ENCODE measurements around the gene RHBDD3.

The RHBDD3 gene

DNA sequence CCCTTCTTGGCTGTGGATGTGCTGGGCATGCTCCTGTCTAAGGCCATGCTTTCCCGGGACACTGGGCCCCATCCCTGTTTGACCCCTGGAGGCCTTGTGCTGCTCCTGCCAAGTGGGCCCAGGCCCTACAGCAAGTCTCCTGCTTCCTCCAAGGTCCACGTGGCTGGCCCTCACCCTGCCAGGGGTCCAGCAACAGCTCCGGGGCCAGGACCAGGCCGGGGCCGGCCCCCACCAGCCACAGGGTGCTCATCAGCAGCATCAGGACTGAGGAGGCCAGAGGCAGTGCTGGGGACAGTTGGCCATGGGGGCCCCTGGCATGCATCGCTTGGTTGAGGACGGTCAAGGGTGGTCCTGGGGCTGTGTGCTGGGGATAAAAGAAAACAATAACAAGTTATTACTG lies 2.5 kb downstream of the RHBDD3 start:
- 0 out of 2 replicates have a peak, but pooled peaks cover 8% of the 10 kb centered on the region for H3F3A ChIP-seq (ENCODE audit: insufficient read depth, low read length)
- no peaks in the 10 kb centered on the region for H3K9me3 ChIP-seq (replicated peaks; ENCODE audit: insufficient read depth, low read length)
- H3K4me2 ChIP-seq (ENCODE audit: low read depth, low read length): no peak overlapping the region
- H3K4me3 ChIP-seq (ENCODE audit: low read length): no peak overlapping the region
- H3K27me3 ChIP-seq (replicated peaks; ENCODE audit: insufficient read depth, low read length): no peaks in the 10 kb centered on the region
- no peak overlapping the region for H3K9ac ChIP-seq (ENCODE audit: low read length)
- H4K20me1 ChIP-seq (ENCODE audit: insufficient read depth, low read length): peaks cover 13% of the 10 kb centered on the region
- no peak overlapping the region for H3K27ac ChIP-seq (ENCODE audit: low read length)
- H3K36me3 ChIP-seq (replicated peaks; ENCODE audit: insufficient read depth, low read length): no peaks in the 10 kb centered on the region; the same call in 1 of the 2 replicates
- TF ChIP-seq, protein P1, sequence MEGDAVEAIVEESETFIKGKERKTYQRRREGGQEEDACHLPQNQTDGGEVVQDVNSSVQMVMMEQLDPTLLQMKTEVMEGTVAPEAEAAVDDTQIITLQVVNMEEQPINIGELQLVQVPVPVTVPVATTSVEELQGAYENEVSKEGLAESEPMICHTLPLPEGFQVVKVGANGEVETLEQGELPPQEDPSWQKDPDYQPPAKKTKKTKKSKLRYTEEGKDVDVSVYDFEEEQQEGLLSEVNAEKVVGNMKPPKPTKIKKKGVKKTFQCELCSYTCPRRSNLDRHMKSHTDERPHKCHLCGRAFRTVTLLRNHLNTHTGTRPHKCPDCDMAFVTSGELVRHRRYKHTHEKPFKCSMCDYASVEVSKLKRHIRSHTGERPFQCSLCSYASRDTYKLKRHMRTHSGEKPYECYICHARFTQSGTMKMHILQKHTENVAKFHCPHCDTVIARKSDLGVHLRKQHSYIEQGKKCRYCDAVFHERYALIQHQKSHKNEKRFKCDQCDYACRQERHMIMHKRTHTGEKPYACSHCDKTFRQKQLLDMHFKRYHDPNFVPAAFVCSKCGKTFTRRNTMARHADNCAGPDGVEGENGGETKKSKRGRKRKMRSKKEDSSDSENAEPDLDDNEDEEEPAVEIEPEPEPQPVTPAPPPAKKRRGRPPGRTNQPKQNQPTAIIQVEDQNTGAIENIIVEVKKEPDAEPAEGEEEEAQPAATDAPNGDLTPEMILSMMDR (IDR thresholded peaks at IDR 0.05; ENCODE audit: low read length): no peak
- no peak for TF ChIP-seq EZH2 (optimal IDR thresholded peaks at IDR 0.05; ENCODE audit: low read depth, low read length)
- TF ChIP-seq EZH2phosphoT487 (IDR thresholded peaks at IDR 0.05; ENCODE audit: low read length): no peak
- peaks cover 8% of the 10 kb centered on the region for H3K4me1 ChIP-seq (ENCODE audit: low read length)
- no peak overlapping the region for H2AFZ ChIP-seq (ENCODE audit: low read length)
- DNase-seq: no peak
- H3K9me2 ChIP-seq (replicated peaks; ENCODE audit: insufficient read depth, low read length): no peaks in the 10 kb centered on the region
- peaks cover 49% of the 10 kb centered on the region for H3K79me2 ChIP-seq (ENCODE audit: low read length)

DNA sequence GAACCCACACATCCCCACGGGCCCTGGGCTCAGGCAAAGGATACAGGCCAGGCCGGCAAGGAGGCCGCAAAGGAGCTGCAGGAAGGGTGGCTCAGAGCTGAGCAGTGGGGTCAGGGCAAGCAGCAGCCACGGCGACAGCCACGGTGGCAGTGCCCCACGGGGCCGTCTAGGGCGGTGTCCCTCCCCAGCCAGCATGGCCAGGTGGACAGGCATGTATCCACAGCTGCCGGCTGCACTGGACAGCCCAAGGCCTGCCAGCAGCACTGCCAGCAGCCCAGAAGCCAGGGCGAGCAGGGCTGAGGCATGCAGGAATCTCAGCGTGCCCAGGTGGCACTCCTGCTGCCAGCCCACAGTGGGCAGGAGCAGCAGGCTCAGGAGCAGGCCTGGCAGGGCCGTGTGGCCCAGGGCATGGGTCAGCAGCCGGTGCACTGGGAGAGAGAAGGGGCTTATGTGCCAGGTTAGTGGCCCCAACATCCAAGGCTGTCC lies 3.9 kb downstream of the RHBDD3 start:
- TF ChIP-seq, protein P1 (IDR thresholded peaks at IDR 0.05; ENCODE audit: low read length): no peak
- no peak for TF ChIP-seq EZH2 (optimal IDR thresholded peaks at IDR 0.05; ENCODE audit: low read depth, low read length)
- no peak for TF ChIP-seq EZH2phosphoT487 (IDR thresholded peaks at IDR 0.05; ENCODE audit: low read length)
- H3K9me2 ChIP-seq (replicated peaks; ENCODE audit: insufficient read depth, low read length): no peaks in the 10 kb centered on the region
- H3K36me3 ChIP-seq (replicated peaks; ENCODE audit: insufficient read depth, low read length): no peaks in the 10 kb centered on the region; the same call in 1 of the 2 replicates
- H3F3A ChIP-seq (ENCODE audit: insufficient read depth, low read length): 0 out of 2 replicates have a peak, but pooled peaks cover 2% of the 10 kb centered on the region
- no peak for DNase-seq
- no peaks in the 10 kb centered on the region for H4K20me1 ChIP-seq (ENCODE audit: insufficient read depth, low read length)
- H3K4me1 ChIP-seq (ENCODE audit: low read length): peaks cover 4% of the 10 kb centered on the region
- no peaks in the 10 kb centered on the region for H3K27me3 ChIP-seq (replicated peaks; ENCODE audit: insufficient read depth, low read length)
- peaks cover 34% of the 10 kb centered on the region for H3K79me2 ChIP-seq (ENCODE audit: low read length)
- no peak overlapping the region for H3K4me2 ChIP-seq (ENCODE audit: low read depth, low read length)
- H3K9me3 ChIP-seq (replicated peaks; ENCODE audit: insufficient read depth, low read length): no peaks in the 10 kb centered on the region
- no peak overlapping the region for H3K27ac ChIP-seq (ENCODE audit: low read length)
- H3K4me3 ChIP-seq (ENCODE audit: low read length): no peak overlapping the region
- no peak overlapping the region for H2AFZ ChIP-seq (ENCODE audit: low read length)
- no peak overlapping the region for H3K9ac ChIP-seq (ENCODE audit: low read length)

DNA sequence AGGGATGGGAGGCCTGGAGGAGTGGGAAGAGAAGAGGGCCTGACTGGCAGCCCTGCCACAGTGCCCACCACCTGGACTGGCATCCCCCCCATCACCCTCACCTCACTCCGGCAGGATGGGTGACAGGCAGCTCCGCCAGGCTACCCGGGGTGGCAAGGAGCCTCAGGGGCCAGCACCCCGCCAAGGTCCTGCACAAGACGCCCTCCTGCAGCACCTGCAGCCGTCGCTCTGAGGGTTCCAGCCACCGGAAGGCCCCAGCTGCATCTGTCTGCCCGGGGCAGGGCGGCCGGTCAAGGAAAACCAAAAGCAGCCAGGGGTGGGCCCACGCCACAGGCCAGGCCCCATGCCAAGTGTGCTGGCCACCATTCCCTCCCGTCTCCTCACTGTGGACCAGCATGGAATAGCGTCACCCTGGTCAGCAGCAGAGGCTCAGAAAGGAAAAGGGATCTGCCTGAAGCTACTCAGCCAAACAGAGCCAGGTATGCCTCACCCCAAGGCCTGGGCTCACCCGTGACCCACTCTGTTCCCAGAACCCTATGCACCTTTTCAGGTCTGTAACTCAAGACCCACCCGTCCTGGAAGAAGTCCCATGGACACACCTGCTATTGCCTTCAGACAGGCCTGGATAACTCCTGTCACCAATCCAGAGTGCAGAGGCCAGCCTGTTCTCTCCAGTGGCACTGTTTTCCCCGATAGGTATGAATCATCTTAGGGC lies 7.0 kb downstream of the RHBDD3 start:
- Histone ChIP-seq H3K27me3 (replicated peaks; ENCODE audit: insufficient read depth, low read length) (no peaks in the 10 kb centered on the region), H3K9ac (ENCODE audit: low read length) (no peak overlapping the region), H3K27ac (ENCODE audit: low read length) (no peak overlapping the region), H3K36me3 (replicated peaks; ENCODE audit: insufficient read depth, low read length) (no peaks in the 10 kb centered on the region; the same call in 1 of the 2 replicates), H4K20me1 (ENCODE audit: insufficient read depth, low read length) (no peaks in the 10 kb centered on the region), H3K9me3 (replicated peaks; ENCODE audit: insufficient read depth, low read length) (no peaks in the 10 kb centered on the region), H3K4me2 (ENCODE audit: low read depth, low read length) (no peak overlapping the region), H3K4me3 (ENCODE audit: low read length) (no peak overlapping the region), H3K9me2 (replicated peaks; ENCODE audit: insufficient read depth, low read length) (no peaks in the 10 kb centered on the region), H3K4me1 (ENCODE audit: low read length) (no peaks in the 10 kb centered on the region), H2AFZ (ENCODE audit: low read length) (no peak overlapping the region), H3K79me2 (ENCODE audit: low read length) (peaks cover 4% of the 10 kb centered on the region; the same call in 1 of the 2 replicates), H3F3A (ENCODE audit: insufficient read depth, low read length) (no peaks in the 10 kb centered on the region)
- no peak for TF ChIP-seq EZH2 (optimal IDR thresholded peaks at IDR 0.05; ENCODE audit: low read depth, low read length)
- TF ChIP-seq, protein P1 (IDR thresholded peaks at IDR 0.05; ENCODE audit: low read length): no peak
- no peak for TF ChIP-seq EZH2phosphoT487 (IDR thresholded peaks at IDR 0.05; ENCODE audit: low read length)
- DNase-seq: no peak

All from MM.1S (cell line).